ENCODE measurements around the gene FAM222A. TPM values are rescaled to one million over a fixed set of nuclear protein-coding genes. Genes with fewer than 3 reads are reported as not detected.

Gene FAM222A
- total RNA-seq, 2 experiments from 2014 or later: 0.76 to 1.0 TPM

DNA sequence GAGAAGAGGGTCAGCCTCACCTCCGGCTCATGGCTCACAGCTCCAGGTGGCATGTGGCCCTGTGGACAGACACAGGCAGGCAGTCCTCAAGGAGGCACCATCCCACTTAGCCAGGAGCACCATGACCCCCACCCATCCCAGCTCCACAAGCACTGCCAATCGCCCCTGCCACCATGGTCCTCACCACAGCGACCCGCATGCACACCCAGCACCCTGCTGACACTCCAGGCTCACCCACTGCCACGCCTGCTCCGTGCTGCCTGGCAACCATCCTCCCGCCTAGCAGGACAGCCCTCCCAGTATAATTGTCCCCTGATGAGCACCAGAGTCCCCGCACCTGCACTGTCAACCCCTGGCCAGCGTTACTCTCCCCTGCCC is 68.7 kb downstream of the FAM222A start:
- ChIA-PET POLR2A (no interaction called here), CTCF (interaction anchor here (1.2 kb wide), 1 partner anchor 63 kb away, joined by 4 read pairs; no protein-coding TSS in a partner anchor)
- TF ChIP-seq, protein P1, sequence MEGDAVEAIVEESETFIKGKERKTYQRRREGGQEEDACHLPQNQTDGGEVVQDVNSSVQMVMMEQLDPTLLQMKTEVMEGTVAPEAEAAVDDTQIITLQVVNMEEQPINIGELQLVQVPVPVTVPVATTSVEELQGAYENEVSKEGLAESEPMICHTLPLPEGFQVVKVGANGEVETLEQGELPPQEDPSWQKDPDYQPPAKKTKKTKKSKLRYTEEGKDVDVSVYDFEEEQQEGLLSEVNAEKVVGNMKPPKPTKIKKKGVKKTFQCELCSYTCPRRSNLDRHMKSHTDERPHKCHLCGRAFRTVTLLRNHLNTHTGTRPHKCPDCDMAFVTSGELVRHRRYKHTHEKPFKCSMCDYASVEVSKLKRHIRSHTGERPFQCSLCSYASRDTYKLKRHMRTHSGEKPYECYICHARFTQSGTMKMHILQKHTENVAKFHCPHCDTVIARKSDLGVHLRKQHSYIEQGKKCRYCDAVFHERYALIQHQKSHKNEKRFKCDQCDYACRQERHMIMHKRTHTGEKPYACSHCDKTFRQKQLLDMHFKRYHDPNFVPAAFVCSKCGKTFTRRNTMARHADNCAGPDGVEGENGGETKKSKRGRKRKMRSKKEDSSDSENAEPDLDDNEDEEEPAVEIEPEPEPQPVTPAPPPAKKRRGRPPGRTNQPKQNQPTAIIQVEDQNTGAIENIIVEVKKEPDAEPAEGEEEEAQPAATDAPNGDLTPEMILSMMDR (IDR thresholded peaks at IDR 0.05): no peak
- DNase-seq: no peak
- H3K36me3 Mint-ChIP-seq (ENCODE audit: low read depth): no peaks in the 10 kb centered on the region
- no peaks in the 10 kb centered on the region for H3K27me3 Mint-ChIP-seq
- no peak for ATAC-seq
- no peak overlapping the region for H3K4me3 Mint-ChIP-seq
- H3K27ac Mint-ChIP-seq: no peak overlapping the region
- H3K9me3 Mint-ChIP-seq: no peaks in the 10 kb centered on the region
- intact Hi-C loops (cut with micrococcal nuclease): no loop called here
- H3K4me1 Mint-ChIP-seq (ENCODE audit: low read depth): peaks cover 5% of the 10 kb centered on the region

DNA sequence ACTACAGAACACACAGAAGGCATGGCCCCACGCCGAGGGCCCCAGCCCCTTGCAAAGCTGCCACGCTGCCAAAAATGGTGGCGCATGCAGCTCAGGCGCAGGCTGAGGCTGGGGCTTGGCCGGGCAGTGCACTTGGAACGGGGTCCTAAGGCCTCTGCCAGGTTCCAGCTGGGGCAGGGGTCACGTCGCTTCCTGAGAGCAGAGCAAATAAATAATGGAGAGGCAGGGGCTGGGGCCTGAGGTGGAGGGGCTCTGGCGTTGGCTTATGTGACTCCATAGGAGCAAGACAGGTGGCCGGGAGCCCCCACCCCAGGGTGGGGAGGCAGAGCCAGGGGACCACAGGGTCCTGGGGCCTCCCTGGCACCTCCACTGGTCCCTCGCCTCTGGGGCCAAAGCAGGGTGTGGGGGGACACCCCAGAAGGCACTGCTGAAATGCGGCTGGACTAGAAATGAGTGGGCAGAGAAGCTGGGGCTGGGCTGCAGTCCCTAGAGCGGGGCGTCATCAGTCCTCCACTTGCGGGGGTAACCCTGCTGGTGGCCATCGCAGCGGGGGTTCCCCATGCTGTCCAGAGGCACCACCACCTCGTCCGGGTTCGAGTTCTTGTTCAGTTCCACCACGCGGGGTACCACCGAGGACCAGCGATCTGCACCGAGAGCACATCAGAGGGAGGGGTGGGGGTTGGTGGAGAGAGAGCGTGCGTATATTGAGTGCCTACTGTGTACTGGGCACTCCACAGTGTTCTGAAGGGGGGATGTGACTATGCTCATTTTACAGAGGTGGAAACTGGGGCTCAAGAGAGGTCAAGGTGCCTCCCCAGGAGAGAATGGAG is 69.7 kb downstream of the FAM222A start:
- H3K4me1 Mint-ChIP-seq (ENCODE audit: low read depth): no peaks in the 10 kb centered on the region
- no peaks in the 10 kb centered on the region for H3K9me3 Mint-ChIP-seq
- H3K36me3 Mint-ChIP-seq (ENCODE audit: low read depth): no peaks in the 10 kb centered on the region
- POLR2A ChIA-PET: no interaction called here
- intact Hi-C loops (cut with micrococcal nuclease): no loop called here
- ATAC-seq: no peak
- CTCF ChIA-PET: no interaction called here
- H3K27me3 Mint-ChIP-seq: peaks cover 1% of the 10 kb centered on the region
- DNase-seq: no peak
- no peak overlapping the region for H3K4me3 Mint-ChIP-seq
- H3K27ac Mint-ChIP-seq: no peak overlapping the region
- TF ChIP-seq, protein P1 (IDR thresholded peaks at IDR 0.05): no peak

DNA sequence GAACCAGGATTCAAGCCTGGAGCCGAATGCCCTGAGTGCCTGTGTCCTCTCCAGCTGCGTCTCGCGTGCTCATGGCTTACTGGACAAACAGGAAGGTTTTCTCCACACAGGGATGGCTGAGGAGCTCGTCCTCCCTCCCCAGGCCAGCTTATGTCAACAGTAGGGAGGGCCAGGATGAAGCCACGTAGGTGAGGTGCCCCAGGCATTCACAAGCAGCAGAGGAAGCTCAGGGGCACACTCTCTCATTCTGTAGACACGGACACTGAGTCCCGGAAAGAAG is 70.3 kb downstream of the FAM222A start:
- no peaks in the 10 kb centered on the region for H3K4me1 Mint-ChIP-seq (ENCODE audit: low read depth)
- intact Hi-C loops (cut with micrococcal nuclease): no loop called here
- POLR2A ChIA-PET: no interaction called here
- ATAC-seq: no peak
- no peak for DNase-seq
- H3K4me3 Mint-ChIP-seq: no peak overlapping the region
- H3K9me3 Mint-ChIP-seq: no peaks in the 10 kb centered on the region
- H3K36me3 Mint-ChIP-seq (ENCODE audit: low read depth): no peaks in the 10 kb centered on the region
- peaks cover 2% of the 10 kb centered on the region for H3K27me3 Mint-ChIP-seq
- no peak overlapping the region for H3K27ac Mint-ChIP-seq
- CTCF ChIA-PET: no interaction called here
- TF ChIP-seq, protein P1 (IDR thresholded peaks at IDR 0.05): no peak

DNA sequence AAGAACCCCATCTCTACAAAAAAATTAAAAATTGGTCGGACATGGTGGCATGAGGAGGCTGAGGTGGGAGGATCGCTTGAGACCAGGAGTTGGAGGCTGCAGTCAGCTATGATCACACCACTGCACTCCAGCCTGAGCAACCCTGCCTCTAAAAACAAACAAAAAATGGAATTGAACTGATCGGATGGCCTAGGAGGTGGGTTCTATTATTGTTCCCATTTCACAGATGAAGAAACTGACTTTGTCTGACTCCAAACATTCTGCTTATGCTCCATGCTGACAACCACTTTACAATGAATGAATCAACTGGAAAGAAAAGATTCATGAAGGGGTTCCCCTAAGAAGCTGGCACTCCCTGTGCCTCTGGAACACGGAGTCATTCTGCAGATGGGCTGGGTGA is 72.2 kb downstream of the FAM222A start:
- no peak for DNase-seq
- no peak overlapping the region for H3K4me3 Mint-ChIP-seq
- intact Hi-C loops (cut with micrococcal nuclease): no loop called here
- no peaks in the 10 kb centered on the region for H3K4me1 Mint-ChIP-seq (ENCODE audit: low read depth)
- no peaks in the 10 kb centered on the region for H3K36me3 Mint-ChIP-seq (ENCODE audit: low read depth)
- H3K27me3 Mint-ChIP-seq: peaks cover 2% of the 10 kb centered on the region
- POLR2A ChIA-PET: no interaction called here
- ATAC-seq: no peak
- CTCF ChIA-PET: interaction anchor here (1.1 to 2.3 kb wide), 2 partner anchors 11 to 60 kb away, joined by 3 to 8 read pairs; no protein-coding TSS in a partner anchor
- no peak overlapping the region for H3K27ac Mint-ChIP-seq
- no peaks in the 10 kb centered on the region for H3K9me3 Mint-ChIP-seq
- TF ChIP-seq, protein P1 (IDR thresholded peaks at IDR 0.05): no peak

DNA sequence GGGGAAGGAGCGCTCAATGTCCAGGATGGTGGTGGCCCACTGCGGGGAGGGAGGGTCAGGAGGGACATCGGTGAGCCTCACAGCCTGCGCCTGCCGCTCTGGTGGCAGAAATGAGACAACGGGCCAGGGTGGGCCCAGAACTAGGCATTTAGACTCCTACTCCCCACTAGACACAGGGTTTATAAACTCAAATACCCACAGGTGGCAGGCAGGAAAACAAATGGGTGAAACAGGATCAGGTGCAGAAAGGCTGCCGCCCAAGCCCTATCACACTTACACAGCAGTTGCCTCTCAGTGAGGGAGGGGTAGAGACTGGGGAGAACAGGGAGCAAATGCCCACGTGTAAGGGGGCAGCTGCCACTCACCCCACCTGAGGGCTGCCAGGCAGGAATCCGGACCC is 73.2 kb downstream of the FAM222A start:
- DNase-seq (no peak), ATAC-seq (no peak)
- intact Hi-C loops (cut with micrococcal nuclease): no loop called here
- H3K27ac Mint-ChIP-seq: no peak overlapping the region
- H3K4me1 Mint-ChIP-seq (ENCODE audit: low read depth): no peaks in the 10 kb centered on the region
- ChIA-PET POLR2A (interaction anchor here (1.2 kb wide), 1 partner anchor 42 kb away, joined by 3 read pairs; no protein-coding TSS in a partner anchor), CTCF (no interaction called here)
- H3K4me3 Mint-ChIP-seq: no peak overlapping the region
- no peaks in the 10 kb centered on the region for H3K9me3 Mint-ChIP-seq
- H3K27me3 Mint-ChIP-seq: peaks cover 2% of the 10 kb centered on the region
- TF ChIP-seq, protein P1 (IDR thresholded peaks at IDR 0.05): no peak
- no peaks in the 10 kb centered on the region for H3K36me3 Mint-ChIP-seq (ENCODE audit: low read depth)

Data from activated CD8-positive, alpha-beta T cell treated with anti-CD3 and anti-CD28 coated beads for 36 hours (primary cell).